Renal cortex interstitium (tissue), 11 donors: ENCODE data around the gene PDE3B. TPM values are rescaled to one million over a fixed set of nuclear protein-coding genes. Genes with fewer than 3 reads are reported as not detected.
A peak's percentile ranks its signal among the peaks of the same experiment; 100 is the strongest.
"Not testable (repeated sequence)": the region's sequence is repeated elsewhere in the genome, so short reads cannot be mapped to it uniquely, and the experiment has no call there.

Experiments used
- DNase-seq, 11 donors: peaks; one replicate each; pipeline ENCODE4 v3.0.0-alpha.2; 2013; ENCODE audit warnings: low read depth in 9 of 11, low spot score in 4 of 11; ENCODE audit errors: extremely low read depth in 1 of 11
- polyA plus RNA-seq, 3 donors: library from polyadenylated mRNA; unstranded; fragments of 120-200 nt; gene quantifications; one replicate each; pipeline ENCODE4 v1.2.1, GENCODE V29; 2013; ENCODE audit not compliant: insufficient read length in 3 of 3

The PDE3B gene
- polyA plus RNA-seq, 3 donors, result 6.2 to 10.6 (median 10.5) TPM

DNA sequence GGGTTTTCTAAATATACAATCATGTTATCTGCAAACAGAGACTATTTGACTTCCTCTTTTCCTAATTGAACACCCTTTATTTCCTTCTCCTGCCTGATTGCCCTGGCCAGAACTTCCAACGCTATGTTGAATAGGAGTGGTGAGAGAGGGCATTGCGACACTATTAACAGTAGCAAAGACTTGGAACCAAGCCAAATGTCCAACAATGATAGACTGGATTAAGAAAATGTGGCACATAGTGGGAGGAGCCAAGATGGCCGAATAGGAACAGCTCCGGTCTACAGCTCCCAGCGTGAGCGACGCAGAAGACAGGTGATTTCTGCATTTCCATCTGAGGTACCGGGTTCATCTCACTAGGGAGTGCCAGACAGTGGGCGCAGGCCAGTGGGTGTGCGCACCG, 72.1 kb downstream of the PDE3B start:
- not testable (repeated sequence) for DNase-seq

DNA sequence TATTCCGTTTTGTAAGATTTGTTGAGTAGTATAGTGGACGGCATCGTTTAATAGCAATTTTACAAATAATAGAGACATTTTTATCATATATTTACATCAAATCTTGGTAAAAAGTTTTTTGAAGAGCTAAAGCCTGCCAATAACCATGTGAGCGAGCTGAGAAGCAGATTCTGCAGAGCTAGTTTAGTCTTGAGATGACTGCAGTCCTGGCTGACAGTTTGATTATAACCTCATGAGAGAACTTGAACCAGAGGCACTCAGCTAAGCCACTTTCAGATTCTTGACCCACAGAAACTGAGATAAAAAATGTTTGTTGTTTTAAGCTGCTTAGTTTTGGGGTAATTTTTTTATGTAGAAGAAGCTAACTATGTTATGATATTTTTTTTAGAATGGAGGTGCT, 78.9 kb downstream of the PDE3B start:
- no peak for DNase-seq

DNA sequence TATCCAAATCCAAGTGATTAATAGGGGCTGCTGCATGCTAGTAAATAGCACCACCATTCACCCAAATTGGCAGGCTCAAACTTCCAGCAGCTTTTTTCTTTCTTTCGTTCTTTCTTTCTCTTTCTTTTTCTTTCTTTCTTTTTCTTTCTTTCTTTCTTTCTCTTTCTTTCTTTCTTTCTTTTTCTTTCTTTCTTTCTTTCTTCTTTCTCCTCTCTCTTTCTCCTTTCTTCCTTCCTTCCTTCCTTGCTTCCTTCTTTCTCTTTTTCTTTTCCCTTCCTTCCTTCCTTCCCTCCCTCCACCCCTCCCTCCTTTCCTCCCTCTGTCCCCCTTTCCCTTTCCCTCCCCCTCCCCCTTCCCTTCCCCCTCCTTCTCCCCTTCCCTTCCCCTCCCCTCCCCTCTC, 81.5 kb downstream of the PDE3B start:
- DNase-seq, result no peak

- DNase-seq, result no peak
Measured at GRCh38 chr11:14727215-14727614, 83.6 kb downstream of the PDE3B start.

DNA sequence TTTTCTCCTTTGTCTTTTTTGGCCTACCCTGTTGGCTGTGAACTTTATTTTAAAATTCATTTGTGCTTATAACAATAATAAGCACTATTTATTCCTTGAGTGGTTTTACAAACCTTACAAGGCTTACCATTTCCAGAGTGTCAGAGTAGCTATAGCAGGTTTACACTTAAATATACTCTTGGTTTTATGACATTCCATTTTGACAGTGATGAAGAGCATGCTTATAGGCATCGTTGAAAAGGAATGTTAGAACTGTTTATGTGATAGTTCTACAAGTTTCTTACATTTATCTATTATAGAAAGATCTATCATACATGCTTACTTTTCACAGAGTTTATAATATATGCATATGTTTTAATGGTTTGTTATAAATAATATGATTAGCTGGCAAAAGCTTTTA, 84.1 kb downstream of the PDE3B start:
- peak in 1 of 11 donors; percentile 2 for DNase-seq

- DNase-seq, result not testable (repeated sequence)
Measured at GRCh38 chr11:14740539-14740938, 96.9 kb downstream of the PDE3B start.

DNA sequence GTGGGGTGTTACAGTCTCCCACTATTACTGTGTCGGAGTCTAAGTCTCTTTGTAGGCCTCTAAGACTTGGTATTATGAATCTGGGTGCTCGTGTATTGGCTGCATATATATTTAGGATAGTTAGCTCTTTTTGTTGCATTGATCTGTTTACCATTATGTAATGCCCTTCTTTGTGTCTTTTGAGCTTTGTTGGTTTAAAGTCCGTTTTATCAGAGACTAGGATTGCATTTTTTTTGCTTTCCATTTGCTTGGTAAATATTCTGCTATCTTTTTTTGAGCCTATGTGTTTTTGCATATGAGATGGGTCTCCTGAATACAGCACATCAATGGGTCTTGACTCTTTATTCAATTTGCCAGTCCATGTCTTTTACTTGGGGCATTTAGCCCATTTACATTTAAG, 97.6 kb downstream of the PDE3B start:
- no peak for DNase-seq

- DNase-seq, result no peak
Measured at GRCh38 chr11:14742849-14743559, 99.4 kb downstream of the PDE3B start.

- DNase-seq, result not testable (repeated sequence)
Measured at GRCh38 chr11:14743667-14744066, 100.1 kb downstream of the PDE3B start.

GRCh38 chr11:14746857-14747395, 103.3 kb downstream of the PDE3B start:
- no peak for DNase-seq

- DNase-seq, result no peak
Measured at GRCh38 chr11:14748090-14748489, 104.5 kb downstream of the PDE3B start.

DNA sequence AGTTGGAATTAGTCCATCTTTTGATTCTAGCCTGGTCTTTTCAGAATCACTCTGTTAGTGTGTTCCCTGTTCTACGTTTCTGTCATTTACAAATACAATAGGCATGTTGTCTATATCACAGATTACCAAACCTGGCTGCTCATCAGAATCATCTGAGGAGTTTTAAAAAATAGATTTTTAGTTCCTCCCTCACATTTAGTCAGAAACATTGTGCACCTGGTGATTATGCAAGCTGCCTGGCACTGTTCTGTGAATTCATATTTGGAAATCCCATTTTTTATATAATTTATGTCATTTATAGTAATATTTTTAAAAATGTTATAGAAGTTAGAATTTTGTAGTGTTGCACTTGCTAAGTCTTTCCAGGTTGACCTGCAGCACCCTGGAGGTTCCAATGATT, 107.3 kb downstream of the PDE3B start:
- no peak for DNase-seq

GRCh38 chr11:14751975-14752407, 108.4 kb downstream of the PDE3B start:
- DNase-seq, result no peak

DNA sequence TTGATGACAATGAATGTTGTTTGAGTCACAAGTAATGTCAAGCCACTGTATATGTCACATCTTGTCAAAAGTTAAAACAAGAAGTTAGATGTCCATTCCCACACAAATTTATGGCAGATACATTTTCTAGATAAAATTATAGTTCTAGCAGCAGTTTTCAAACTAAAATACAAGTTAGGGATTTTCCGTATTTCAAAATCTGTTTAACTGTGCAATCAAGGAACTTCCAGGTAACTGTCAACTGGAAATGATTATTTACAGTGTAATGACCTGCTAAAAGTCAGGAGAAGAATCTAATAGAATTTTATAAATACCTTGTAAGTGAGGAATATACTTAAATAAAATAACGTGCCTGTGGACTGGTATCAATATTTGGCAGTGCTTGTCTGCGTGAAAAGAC, 111.5 kb downstream of the PDE3B start:
- DNase-seq, result no peak

- no peak for DNase-seq
Measured at GRCh38 chr11:14756349-14756748, 112.7 kb downstream of the PDE3B start.

GRCh38 chr11:14759300-14760012, 115.9 kb downstream of the PDE3B start:
- DNase-seq, result not testable (repeated sequence)

DNA sequence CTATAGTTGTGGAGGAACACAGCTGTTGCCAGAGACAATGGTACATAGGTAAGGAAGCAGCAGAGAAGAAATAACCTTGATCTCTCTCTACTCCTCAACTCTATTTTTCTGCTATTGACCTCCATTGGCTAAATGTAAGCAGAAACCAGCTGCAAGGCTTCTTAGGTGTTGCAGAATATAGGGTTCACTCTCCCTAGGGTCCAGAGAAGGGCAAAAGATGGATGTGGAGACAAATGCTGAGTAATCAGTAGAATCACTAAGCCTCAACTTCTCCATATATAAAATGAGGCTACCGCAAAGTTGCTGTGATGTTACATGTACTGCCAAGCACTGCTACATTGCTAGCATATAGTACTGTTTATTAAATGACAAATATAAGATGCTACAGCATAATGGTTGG, 120.6 kb downstream of the PDE3B start:
- no peak for DNase-seq

GRCh38 chr11:14764579-14765527, 121.2 kb downstream of the PDE3B start:
- DNase-seq, result no peak

- no peak for DNase-seq
Measured at GRCh38 chr11:14766585-14766984, 123.0 kb downstream of the PDE3B start.
